GM12874 (cell line): ENCODE results near the gene SLC26A1.
A peak's percentile ranks its signal among the peaks of the same experiment; 100 is the strongest.

Experiments used
- TF ChIP-seq, protein P1 (sequence below): IDR thresholded peaks from 2 replicates; pipeline ENCODE4 v1.5.1; 2011; ENCODE audit warnings: low read depth, mild to moderate bottlenecking, control low read depth, low read length, moderate library complexity; ENCODE audit not compliant: insufficient read depth

Gene SLC26A1

DNA sequence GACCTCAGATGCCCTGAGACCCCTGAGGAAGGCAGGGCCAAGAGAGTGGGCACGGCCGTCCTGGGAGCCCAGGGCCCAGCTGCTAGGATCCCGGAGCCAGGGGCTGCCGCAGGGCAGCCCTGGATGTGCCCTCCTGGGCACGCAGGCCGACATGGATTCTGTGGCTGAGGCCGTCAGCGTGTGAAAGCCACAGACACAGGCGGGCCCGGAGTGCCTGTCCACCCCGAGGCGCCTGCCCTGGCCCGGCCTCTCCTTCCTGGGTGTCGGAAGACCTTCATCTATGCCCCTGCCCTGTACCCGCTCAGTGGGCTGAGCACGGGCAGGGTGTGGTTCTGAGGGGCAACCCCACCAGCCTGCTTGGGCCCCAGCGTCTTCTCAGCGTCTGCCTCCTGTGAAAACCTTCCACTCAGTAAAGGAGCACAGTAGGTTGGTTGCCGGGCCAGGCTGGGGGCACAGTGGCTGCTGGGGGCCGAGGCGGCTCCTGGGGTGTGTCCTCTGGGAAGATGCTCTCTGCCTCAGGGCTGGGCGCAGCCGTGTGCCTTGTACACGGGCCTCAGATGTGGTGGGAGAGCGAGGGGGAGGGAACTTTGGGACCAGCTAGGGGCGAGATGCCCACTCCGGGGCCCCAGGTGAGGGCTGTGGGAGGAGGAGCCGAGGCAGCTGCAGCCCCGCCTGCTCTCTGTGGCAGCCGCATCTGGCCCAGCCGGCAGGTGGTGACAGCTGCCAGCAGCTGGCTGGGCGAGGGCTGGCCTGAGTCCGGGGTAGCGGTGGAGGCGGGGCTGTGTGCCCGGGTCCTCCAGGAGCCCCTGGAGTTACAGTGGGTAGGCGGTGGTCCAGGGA lies 39.0 kb upstream of the SLC26A1 start:
- TF ChIP-seq, protein P1, sequence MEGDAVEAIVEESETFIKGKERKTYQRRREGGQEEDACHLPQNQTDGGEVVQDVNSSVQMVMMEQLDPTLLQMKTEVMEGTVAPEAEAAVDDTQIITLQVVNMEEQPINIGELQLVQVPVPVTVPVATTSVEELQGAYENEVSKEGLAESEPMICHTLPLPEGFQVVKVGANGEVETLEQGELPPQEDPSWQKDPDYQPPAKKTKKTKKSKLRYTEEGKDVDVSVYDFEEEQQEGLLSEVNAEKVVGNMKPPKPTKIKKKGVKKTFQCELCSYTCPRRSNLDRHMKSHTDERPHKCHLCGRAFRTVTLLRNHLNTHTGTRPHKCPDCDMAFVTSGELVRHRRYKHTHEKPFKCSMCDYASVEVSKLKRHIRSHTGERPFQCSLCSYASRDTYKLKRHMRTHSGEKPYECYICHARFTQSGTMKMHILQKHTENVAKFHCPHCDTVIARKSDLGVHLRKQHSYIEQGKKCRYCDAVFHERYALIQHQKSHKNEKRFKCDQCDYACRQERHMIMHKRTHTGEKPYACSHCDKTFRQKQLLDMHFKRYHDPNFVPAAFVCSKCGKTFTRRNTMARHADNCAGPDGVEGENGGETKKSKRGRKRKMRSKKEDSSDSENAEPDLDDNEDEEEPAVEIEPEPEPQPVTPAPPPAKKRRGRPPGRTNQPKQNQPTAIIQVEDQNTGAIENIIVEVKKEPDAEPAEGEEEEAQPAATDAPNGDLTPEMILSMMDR, result peak; percentile 26; the same call in 1 of the 2 replicates

DNA sequence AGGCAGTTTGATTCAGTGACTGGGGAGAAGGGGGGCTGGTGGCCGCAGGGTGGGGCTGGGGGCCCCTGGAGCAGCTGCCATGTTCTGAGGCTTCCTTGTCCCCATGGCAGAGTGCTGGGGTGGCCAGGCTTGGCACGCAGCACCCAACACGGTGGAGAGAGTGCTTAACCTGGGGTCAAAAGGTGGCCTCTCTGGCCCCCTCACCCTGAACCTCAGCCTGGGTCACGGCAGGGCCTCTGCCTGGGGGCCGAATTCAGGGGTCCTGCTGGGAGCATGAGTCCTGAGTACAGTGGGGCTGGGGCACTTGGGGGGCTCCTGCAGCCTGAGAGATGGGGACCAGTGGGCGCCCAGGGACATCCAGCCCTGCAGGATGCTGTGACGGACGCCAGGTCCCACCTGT lies 38.1 kb upstream of the SLC26A1 start:
- TF ChIP-seq, protein P1, result no peak

DNA sequence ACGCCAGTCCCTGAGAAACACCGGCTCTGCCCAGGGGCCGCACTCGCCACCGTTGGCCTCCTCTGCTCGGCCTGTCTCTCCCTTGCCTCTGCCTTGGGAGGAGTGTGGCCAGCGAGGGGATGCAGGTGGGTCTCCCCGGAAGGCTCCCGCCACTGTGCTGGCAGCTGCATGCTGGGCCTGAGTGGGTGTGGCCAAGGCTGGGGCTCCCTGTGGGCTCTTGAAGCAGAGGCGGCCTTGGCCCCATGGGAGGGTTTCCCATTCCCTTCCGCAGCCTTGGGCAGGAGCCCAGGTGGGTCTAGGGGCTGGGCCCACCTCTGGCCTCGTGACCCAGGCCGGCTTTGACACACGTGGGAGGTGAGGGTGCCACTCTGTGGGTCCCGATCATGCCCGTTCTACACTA lies 37.4 kb upstream of the SLC26A1 start:
- TF ChIP-seq, protein P1, result no peak

- TF ChIP-seq, protein P1, result no peak
Observed at GRCh38 chr4:1030031-1030430, 36.8 kb upstream of the SLC26A1 start.

DNA sequence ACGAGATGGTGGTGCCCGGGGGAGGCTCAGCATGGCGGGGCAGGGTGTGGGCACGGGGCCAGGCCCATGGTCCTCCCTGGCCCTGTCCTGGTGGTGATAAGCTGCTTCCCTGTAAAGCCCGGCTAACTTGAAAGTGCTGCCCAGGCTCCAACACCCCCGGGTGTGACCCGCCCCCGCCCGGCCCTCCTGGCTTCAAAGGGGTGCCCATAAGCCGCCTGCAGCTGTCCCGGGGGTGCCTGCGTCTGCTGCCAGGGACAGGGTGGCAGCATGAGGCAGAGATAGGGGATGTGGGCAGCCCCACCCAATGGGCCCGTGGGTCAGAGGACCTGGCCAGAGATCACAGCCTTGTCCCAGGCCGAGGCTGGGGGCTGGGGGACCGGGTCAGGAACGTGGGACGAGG lies 36.3 kb upstream of the SLC26A1 start:
- TF ChIP-seq, protein P1, result no peak

DNA sequence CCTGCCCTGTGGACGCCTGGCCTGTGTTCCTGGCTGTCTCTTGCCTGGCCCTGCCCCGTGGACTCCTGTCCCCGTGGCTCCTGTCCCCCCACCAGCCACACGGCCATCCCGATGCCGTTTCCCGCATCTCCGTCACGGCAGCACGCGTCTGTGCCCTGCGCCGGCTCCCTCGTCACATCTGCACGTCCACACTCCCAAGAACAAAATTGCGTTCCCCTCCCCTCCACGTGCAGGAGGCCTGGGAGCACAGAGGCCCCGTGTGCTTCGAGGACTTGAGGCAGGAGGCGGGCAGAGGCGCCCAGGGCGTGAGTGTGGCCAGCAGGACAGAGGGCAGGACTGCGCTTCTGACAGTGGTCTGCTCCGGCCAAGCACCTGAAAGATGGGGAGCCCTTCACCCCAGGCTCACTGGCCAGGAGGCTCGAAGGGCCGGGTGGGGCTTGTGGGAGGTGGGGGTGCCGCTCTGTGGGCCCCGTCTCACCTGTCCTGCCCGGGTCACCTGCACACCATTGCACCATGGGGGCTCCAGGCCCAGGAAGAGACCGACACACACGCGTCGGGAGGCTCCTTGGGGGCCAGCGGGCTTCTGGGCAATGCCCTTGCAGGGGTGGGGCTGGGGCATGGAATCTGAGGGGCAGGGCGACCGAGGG lies 35.5 kb upstream of the SLC26A1 start:
- TF ChIP-seq, protein P1, result no peak

- TF ChIP-seq, protein P1, result no peak
Observed at GRCh38 chr4:1027915-1028238, 34.7 kb upstream of the SLC26A1 start.
